Panc1 (cell line): Measurements from ENCODE around the gene GPR156.

Source experiments
- CTCF ChIP-seq: fragments of 450-650 bp; IDR thresholded peaks from 2 replicates; pipeline ENCODE4 v1.5.1; 2017; ENCODE audit warnings: mild to moderate bottlenecking
- POLR2AphosphoS5 ChIP-seq: IDR thresholded peaks from 2 replicates; pipeline ENCODE4 v1.6.1; 2012; ENCODE audit warnings: mild to moderate bottlenecking, low read depth, low read length, moderate library complexity
- REST ChIP-seq, 2 experiments: IDR thresholded peaks; 2 replicates each; pipeline ENCODE4 v1.6.1; 2011 to 2012; ENCODE audit warnings: low read depth in 2 of 2, control low read depth in 1 of 2, low read length in 1 of 2, mild to moderate bottlenecking in 1 of 2, moderate library complexity in 1 of 2; ENCODE audit not compliant: insufficient read depth in 1 of 2
- SIN3A ChIP-seq: IDR thresholded peaks from 2 replicates; pipeline ENCODE4 v1.6.1; 2012; ENCODE audit warnings: low read depth, mild to moderate bottlenecking, low read length, moderate library complexity, borderline replicate concordance; ENCODE audit not compliant: insufficient read depth
- TCF7L2 ChIP-seq: IDR thresholded peaks from 2 replicates; pipeline ENCODE4 v1.6.1; 2011; ENCODE audit warnings: mild to moderate bottlenecking, low read depth, low read length, inconsistent platforms

- TF ChIP-seq POLR2AphosphoS5 (no peak), CTCF (no peak), REST (IDR thresholded peaks at IDR 0.05; ENCODE audit: insufficient read depth in 1 of 2, low read depth in 2 of 2, low read length in 1 of 2) (no peak), TCF7L2 (no peak), SIN3A (no peak)
These were observed 113.7 kb downstream of the GPR156 start for GRCh38 chr3:120171134-120171873.
